NCI-H2029 treated with DMSO at 0.1 percent for 48 hours (cell line): Measurements from ENCODE around the gene FMNL2.
"Not testable (repeated sequence)": the region's sequence is repeated elsewhere in the genome, so short reads cannot be mapped to it uniquely, and the experiment has no call there.

ENCODE experiments used
- DNase-seq: peaks from one replicate; lab custom pipeline; 2025; lab: John Stamatoyannopoulos, UW

FMNL2 gene

DNA sequence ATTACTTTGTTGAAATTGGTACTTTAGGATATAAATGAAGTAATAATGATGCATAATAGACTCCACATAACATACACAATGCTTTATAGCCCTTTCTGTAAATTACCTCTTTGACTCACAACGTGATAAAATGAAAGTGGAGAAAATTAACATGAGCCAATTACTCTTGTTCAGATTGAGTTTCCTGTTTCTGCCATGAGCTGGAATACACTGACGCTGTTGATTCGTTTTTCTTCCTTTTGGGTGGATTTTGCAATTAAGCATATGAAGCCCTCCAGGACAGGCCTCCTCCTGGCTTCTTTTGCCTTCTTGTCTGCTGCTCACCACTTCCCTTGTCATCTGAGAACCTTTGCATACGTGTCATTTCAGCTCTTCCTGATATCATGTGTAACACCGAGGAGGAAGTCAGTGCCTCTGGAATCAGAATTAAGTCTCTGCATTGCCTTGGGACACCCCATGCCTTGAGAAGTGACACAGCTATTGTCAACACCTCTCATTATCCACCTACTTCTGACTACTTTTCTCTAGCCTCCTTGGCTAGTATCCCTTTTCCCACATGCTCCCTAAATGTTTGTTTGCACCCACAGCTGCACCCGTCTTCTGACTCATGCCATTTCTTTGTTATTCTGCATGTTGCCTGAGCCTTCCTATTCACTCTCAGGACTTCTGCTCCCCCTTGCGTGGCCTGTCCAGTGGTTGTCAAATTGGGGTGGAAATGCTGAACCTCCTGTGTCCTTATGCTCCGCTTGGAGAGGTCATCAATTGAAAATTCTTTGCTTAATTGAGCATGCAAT is 134.1 kb downstream of the FMNL2 start:
- peak; percentile 42 for DNase-seq

DNA sequence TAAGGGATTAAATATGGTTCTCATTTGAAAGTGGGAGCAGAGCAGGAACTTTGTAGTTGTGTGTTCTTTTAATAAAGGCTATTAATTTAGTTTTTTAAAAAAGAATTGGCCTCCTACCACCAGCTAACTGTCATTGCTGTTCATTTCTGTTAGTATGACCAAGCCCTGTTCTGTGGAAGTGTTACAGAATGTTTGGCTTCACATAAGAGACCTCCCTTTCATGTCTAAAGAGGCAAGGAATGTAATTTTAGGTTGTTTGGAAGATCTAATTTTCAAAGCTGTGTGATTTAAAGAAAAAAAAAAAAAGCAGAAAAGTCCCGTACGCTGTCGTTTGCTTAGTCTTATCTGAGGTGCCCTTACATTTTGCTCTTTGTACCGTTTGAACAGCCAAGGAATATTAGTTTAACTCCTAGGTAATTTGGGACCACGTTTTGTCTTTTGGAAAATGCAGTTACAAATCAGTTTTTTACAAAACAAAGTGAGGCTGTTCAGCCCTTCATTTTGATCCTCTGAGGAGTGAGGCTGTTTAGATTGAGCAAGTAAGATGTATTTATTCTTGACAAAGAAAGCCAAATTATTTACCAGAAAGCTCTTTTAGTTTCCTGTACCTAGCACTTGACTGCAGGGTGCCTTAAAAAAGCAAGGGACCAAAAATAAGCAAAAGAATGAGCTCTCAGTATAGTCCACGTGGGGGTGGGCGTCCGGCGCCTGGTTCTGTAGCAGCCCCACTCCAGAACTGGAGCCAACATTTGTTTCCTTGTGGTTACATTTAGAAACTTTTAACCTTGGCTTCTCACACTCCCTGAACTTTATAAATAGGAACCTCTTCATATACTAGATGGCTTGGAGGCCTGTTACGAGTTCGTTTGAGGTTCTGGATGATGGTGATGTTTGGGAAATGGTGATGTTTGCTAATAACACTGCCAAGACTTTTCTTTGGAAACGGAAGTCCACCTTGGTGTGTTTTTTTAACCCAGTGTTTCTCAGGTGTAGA is 136.2 kb downstream of the FMNL2 start:
- no peak for DNase-seq

DNA sequence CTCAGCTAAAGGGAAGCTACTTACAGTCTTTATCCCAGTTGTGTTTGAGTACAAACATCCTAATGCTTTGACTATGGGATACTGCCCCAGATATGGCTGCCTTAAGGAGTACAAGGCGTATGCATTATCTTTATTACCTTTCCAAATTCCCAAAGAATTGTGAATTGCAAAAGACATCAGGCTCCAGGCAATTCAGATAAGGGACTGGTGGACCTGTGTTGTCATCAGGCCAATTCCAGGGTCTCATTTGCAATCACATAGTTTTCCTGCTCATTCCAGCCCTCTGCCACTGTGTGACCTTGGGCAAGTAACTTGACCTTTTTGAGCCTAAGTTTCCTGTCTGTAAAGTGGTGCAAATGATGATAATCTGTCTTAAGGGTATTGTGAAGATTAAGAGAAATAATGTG is 137.5 kb downstream of the FMNL2 start:
- no peak for DNase-seq

DNA sequence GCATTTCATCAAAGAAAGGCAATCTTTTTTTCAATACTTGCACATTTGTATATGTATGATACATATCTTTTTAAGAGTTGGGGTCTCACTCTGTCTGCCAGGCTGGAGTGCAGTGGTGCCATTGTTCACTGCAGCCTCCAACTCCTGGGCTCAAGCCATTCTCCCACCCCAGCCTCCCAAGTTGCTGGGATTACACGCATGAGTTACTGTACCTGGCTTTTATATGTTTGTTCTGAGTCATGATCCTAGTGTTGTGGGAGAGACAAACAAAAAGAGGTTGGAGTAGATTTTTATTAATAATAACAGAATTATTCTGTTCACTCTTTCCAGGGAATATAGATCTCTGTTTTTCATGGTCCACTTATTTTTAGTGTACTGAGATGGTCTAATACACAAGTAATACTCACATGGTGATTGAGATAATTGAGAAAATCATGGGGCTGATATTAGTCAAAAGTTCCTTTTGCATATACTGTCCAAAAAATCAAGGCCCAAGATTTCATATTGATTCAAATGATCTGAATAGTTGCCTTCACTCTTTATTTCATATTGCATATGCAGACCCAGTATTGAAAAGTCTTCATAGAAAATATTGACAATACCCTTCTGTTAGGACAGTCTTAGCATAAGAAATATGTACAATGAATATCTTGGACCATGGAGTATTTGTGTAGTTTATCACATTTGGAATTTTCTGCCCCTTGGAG is 138.3 kb downstream of the FMNL2 start:
- no peak for DNase-seq

DNA sequence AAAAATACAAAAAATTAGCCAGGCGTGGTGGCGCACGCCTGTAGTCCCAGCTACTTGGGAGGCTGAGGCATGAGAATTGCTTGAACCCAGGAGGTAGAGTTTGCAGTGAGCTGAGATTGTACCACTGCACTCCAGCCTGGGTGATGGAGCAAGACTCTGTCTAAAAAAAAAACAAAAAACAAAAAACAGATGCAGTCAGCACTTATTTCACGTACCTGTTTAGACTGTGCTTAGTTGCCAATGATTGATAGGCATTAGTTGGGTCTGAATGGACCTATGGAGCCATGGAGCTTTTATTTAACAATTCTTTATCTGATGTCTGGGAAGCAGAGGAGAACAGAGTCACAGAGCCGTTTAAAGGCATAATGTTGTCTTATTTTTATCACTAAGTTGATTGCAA is 139.5 kb downstream of the FMNL2 start:
- not testable (repeated sequence) for DNase-seq

DNA sequence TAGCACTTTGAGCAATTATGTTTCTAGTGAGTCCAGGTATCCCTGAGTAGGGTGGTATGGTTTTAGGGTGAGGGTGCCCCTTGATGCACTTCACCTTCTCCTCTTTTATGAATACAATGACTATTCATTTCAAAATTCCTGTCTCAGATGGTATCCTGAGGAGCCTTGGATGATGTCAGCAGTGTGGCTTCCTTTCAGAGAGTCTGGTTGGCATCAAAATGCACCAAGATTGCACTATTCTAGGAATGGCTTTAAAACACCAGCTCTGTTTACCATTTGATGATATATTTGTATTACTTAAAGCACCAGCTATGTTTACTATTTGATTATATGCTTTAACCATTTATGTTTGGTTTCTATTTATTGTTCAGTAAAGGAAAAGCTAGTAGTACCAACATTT is 141.0 kb downstream of the FMNL2 start:
- DNase-seq, result no peak

DNA sequence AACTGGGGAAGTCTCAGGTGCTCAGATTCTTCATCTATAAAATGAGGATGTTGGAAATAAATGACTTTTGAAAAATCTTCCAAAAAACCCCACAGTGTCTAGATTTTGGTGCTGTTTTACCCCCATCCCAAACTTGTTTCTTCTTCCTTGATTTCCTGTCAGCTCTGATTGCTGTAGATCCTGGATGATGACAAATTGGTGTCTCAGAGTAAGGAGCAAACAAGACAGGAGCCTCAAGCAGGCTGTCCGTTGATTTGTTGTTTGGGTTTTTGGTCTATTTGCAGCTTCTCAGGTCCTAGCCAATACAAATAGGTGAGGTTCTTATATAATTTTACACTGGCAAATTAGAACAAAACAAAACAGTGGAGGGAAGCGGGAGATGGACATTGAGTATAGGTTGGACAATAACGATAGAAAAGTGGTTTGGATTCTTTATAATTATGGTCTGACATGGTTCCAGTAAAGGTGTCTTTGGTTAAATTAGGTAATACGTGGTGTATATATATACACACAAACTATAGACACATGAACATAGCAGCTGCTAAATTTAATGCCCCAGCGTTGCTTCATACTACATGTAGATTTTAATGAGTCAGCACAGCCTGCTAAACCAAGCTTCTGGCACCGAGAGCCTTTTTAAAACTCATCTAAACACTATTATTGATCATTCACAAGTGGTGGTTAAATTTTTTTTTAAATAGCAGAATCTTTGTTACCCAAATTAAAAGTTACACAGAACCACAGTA is 142.5 kb downstream of the FMNL2 start:
- no peak for DNase-seq

DNA sequence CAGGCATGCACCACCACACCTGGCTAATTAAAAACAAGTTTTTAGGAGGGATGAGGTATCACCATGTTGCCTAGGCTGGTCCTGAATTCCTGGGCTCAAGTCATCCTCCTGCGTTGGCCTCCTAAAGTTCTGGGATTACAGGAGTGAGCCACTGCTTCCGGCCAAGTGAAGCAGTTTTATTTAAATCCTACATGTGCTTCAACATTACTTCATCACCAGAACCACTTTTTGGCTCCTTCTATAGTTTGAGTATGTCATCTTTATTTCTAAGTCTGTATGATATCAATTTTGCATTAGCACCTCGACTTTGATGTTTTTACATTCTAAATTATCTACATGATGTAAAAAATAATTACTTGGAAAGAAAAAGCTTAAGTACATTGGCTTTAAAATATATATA is 144.3 kb downstream of the FMNL2 start:
- no peak for DNase-seq

DNA sequence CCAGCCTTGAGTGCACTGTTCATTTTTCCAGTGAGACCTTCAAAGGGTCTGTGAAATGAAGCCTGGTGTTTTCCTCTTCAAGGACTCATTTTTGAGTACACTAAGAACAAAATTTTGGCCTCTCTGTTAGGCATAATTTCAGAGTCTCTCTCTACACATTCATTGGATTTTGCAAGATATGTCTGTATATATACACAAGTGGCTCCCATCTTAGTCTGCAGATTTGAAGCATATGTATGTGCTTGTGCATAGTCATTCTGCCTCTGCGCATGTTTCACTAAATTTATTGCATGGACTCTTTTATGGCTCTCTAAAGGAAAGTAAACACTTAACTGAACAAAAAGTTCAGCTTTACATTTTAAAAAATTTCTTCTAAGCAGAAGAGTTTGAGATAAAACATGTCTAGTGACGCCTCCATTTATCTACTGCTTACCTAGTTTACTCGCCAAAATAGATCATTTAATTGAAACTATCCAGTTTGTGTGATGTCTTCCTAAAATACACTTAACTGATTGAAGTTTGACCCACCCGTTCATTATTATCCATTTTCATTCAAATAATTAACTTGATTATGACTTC is 145.9 kb downstream of the FMNL2 start:
- no peak for DNase-seq

DNA sequence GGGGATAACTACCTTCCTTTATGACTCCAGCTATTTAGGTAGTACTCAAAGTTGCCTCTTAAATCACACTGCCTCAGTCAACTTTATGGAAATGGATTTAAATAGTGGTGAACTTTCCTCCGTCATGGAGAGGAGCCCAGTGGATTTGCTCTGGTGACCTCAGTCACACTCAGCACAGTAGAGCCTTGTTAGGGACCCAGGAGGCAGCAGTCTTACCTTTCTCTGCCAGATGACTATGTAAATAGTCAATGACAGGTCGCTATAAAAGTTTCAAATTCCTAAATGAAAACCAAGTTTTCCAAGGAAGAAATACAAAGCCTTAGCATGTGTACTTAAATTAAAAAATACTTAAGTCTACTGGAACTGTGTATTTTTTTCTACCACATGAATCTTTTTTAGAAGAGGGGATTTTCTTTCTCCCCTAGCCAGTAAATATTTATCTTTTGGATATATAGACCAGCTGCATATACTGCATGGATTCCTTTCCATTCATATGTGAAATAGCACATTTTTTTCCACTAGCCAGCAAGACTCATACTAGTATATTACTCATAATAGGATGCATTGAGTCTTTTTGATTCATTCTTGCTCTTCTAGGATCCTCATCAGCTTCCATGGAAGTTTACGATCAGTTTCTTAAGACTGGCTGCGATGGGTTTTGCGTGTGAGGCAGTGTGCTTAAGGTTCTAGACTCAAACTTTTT is 147.1 kb downstream of the FMNL2 start:
- DNase-seq, result no peak

DNA sequence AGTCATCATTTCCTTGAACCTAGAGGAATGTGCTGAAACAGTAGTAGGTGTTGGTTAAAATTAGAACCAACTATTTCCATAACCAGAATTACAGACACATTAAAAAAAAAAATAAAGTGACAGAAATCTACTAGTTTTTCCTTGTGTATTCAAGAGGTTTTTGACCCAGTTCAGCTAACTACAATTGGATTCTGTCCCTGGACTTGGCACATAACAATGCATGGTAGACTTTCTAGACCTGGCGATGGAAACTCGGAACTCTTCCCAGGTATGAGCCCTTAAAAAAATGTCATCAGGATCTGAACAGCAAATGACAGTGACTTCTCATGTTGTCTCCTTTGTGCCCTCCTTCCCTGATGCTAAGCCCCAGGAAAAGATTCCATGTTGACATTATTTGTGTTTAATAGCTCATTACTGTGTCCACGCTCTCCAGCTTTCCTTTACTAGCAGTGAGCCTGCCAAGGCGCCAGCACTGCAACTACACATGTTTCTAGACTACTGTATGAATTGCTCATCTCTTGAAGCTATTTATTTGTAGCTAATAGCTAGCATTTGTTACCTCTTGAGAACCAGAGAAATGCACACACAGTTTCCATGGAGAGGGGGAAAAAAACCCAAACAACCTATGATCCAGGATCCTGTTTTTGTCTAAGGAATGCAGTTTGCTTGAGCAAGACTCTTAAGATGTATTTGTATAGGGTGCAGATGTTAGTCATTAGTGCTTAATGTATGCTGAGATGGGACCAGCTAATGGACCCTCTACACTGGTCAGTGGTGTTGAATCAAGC is 148.5 kb downstream of the FMNL2 start:
- DNase-seq, result no peak

DNA sequence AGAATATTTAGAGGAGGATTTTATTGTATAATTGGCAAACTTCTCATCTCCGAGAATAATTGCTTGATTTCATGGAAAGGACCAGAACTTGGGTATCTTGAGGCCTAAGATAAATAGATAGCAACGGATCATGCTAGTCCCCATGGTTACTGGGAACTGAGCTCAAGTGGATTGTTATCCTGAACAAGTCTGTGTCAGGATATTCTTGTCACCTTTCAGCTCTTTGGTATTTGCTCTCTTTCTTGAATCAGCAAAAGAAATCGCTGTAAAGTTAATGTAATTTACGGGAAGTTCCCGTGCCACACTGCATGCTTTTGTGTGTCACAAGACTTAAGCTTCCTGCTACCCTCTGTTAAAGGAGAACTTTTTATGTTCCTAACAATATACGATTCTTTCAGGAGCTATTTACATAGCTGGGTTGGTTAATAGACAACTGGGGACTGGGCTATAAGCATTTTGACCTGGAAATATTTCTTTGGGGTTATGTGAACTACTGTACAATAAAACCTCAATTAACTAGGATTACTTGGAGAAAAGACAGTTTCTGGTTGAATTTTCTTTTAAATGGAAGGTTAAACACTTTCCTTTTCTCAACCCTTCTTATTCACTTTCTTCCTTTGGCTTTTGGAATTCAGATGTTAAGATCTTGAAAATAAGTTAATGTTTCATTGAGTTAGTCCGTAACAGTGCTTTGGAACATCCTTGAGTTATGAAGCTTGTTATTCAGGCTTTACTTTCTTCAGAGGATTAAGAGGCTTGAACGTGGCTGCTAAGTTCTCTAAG is 151.2 kb downstream of the FMNL2 start:
- no peak for DNase-seq

DNA sequence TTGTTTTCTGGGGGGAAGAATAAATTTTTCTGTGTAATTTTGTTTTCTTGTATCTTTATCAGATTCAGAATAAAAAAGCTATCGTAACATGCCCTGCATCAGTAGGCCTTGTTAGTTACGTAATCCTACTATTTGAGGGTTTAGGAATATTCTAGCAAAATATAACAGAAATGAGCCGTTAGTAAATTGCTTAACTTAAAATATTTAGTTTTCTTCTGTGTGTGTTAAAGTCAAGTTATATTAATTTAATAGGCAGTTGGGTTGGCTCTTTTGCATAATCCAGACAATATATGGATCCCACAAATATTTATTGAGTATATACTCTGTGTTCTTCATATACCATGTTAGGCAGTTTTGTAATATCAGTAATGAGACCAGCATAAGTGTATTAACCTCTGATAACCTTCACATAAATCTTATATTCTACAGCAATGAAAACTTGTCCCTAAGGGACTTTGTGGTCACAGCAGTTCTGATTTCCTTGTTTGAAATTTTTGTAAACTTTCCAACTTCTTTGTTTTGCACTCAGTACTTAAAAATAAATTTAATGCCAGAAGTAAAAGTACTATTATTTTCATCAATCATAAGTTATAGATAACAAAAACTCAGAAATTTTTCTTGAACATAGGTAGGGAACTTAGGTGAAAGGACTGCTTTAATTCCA is 151.9 kb downstream of the FMNL2 start:
- no peak for DNase-seq

DNA sequence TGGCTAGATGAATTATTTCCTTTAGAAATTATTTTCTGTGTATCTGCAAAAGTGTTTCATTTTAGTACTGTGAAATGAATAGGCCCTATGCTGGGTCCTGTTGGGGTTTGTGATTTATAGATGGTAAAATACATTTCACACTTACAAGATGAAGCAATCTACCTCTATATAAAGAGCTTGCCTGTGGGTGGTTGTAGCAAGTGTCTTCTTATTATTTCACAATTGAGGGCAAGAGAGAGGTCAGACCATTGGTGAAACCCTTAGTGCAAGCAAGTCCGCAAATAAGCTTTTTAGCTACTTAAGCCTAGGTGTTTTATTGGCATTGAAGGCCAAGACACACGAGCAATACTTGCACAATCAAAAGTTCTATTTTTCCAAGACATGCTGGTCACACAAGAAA is 153.1 kb downstream of the FMNL2 start:
- no peak for DNase-seq

DNA sequence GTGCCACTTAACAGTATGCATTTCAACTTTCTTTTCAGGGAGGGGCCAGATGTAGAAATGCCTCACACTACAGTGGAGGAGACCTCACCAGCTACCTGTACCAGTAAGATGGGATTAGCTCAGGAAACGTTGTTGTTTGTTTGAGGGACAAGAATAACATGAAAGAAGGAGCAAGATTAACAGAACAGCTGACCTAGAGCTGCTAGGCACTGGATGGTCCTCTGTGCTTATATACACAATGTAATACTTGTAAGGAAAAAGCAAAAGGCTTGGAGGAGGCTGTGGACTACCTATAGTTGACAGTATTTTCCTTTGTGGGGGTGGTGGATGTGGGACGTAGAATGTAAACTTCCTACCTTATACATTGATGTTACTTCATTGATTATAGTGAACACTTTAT is 154.4 kb downstream of the FMNL2 start:
- DNase-seq, result no peak

DNA sequence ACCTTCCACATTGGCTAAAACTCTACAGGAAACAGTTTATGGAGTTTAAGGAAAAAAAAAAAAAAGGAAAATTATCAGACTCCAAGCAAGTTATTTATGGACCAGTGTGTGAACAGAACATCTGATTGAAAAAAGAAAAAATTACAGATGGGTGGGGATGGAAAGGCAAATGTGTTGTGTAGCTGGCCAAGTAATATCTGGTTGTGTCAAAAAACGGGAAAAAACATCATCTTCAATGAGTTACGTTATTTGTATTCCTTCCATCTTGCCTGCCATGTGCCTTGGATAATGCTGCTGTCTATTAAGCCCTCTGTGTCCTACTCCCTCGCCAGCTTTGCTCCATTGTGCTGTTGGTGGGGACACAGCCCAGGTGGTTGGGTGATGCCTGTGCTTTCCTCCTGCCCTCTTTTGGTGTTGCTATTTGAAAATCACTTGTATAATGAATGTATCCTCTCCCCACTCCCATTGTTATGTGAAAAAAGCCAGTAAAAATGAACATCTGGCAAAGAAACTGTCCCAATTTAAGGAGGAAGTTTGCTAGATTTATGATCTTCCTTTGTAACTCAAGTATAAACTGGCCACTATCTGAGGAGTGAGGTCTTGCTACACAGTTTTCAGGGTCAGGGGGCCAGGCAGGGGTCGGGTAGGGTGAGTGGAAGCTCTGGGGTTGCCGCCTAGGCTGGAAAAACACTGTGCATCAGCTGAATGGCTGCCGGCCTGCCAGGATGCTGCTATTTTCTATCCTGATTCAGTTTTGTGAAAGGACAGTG is 155.9 kb downstream of the FMNL2 start:
- DNase-seq, result no peak

DNA sequence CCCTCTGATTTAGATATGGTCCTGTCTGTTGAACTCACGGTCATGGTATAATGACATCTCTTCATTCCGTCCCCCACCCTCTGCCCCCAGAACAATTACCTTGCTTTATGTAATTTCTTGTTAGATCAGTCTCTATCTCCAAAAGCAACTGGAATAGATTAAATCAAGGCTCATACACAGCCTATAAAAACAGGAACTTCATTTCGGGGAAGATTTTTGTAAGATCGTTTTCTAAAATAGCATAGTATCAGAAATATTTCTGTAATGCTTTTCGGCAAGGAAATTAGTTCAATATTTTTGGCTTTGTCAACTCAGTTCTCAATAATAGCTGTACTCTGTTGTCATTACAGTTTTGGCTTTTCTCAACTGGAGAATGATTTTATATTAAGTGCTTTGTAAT is 157.2 kb downstream of the FMNL2 start:
- DNase-seq, result no peak

DNA sequence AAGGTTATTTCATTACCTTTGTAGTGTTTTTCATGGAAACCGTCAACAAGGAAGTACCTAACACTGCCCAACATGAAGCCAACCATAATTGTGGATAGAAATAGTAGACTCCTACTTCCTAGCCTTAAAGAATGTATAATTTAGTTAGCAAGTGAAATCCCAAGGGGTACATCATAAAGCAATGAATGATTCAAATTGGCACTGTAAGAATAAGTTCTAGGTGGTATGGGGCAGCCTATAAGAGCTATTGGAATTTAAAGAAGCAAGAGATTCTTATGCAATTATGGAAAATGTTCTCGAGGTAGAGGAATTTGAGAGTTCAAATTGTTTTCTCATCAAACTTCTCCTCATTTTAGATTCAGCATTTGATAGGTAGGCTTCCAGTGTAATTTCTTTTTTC is 157.9 kb downstream of the FMNL2 start:
- DNase-seq, result no peak
